Endothelial cell of umbilical vein (primary cell): ENCODE data around the gene CCDC188. TPM values are rescaled to one million over a fixed set of nuclear protein-coding genes. Genes with fewer than 3 reads are reported as not detected.

Experiments used
- BruUV-seq: library from RNA; stranded (reverse); fragments of 400-500 nt; replicated peaks from 2 replicates; lab custom pipeline; 2021; lab: Mats Ljungman, UMichigan
- CTCF ChIA-PET: fragments of 300-600, 350-600 bp; sonication (Branson Sonifier 250); formaldehyde crosslinking; loops from one replicate; lab custom pipeline; 2021; ENCODE audit warnings: antibody characterized with exemption, inconsistent platforms; lab: Charles Lee
- POLR2A ChIA-PET: fragments of 300-600, 350-600 bp; sonication (Branson Sonifier 250); formaldehyde crosslinking; loops from one replicate; lab custom pipeline; 2021; ENCODE audit warnings: antibody characterized with exemption, inconsistent platforms; lab: Charles Lee
- DNase-seq: peaks from one replicate; pipeline ENCODE4 v3.0.0-alpha.2; 2011; ENCODE audit warnings: low read depth, low spot score
- FAIRE-seq: peaks from 2 replicates; lab custom pipeline; 2011; peaks lifted over from hg19 to GRCh38; lab: Jason Lieb, UNC
- H2AFZ ChIP-seq: 2 replicates; pipeline ENCODE4 v1.6.0; 2012; ENCODE audit warnings: low read depth, low read length, control low read depth, inconsistent platforms
- H3K27ac ChIP-seq: 2 replicates; pipeline ENCODE4 v1.5.1; 2011; ENCODE audit warnings: low read depth, mild to moderate bottlenecking, control low read depth, low read length, moderate library complexity; ENCODE audit not compliant: insufficient read depth
- H3K27me3 ChIP-seq, 2 experiments: 2 replicates each; pipeline versions ENCODE4 v1.6.0 to v1.6.1; 2011; ENCODE audit warnings: low read length in 2 of 2, mixed read lengths in 1 of 2; ENCODE audit not compliant: control insufficient read depth in 2 of 2, insufficient read depth in 2 of 2
- H3K36me3 ChIP-seq, 2 experiments: 2 replicates in 1 of 2; 3 replicates in 1 of 2; pipeline ENCODE4 v1.5.1; 2011; ENCODE audit warnings: low read length in 2 of 2, mild to moderate bottlenecking in 1 of 2, moderate library complexity in 1 of 2; ENCODE audit not compliant: control insufficient read depth in 2 of 2, insufficient read depth in 2 of 2; ENCODE audit errors: extremely low read depth in 1 of 2
- H3K4me1 ChIP-seq: 3 replicates; pipeline ENCODE4 v1.5.1; 2011; ENCODE audit warnings: mild to moderate bottlenecking, low read length; ENCODE audit not compliant: control insufficient read depth, insufficient read depth; ENCODE audit errors: extremely low read depth
- H3K4me2 ChIP-seq: 2 replicates; pipeline ENCODE4 v1.6.1; 2011; ENCODE audit warnings: low read length, control low read depth, mixed read lengths; ENCODE audit not compliant: insufficient read depth
- H3K4me3 ChIP-seq, 3 experiments: fragments of 200-600 bp in 1 of 3; sonication (generic), shearing (Covaris generic) in 1 of 3; replicated peaks in 1 of 3; 2 replicates each; pipeline ENCODE4 v1.5.1; 2011 to 2016; ENCODE audit warnings: control low read depth in 3 of 3, low read length in 3 of 3, mild to moderate bottlenecking in 2 of 3, inconsistent platforms in 1 of 3, low read depth in 1 of 3, moderate library complexity in 1 of 3; ENCODE audit not compliant: insufficient read depth in 1 of 3
- H3K79me2 ChIP-seq: 2 replicates; pipeline ENCODE4 v1.6.0; 2012; ENCODE audit warnings: low read length, inconsistent platforms; ENCODE audit not compliant: control insufficient read depth, insufficient read depth
- H3K9ac ChIP-seq: replicated peaks from 2 replicates; pipeline ENCODE3; 2011; ENCODE audit warnings: low read length, control low read depth; ENCODE audit not compliant: insufficient read depth; ENCODE audit errors: extremely low read depth
- H3K9me1 ChIP-seq: replicated peaks from 3 replicates; pipeline ENCODE4 v1.6.0; 2011; ENCODE audit warnings: mild to moderate bottlenecking, low read length; ENCODE audit not compliant: control insufficient read depth, insufficient read depth; ENCODE audit errors: extremely low read depth
- H3K9me3 ChIP-seq: replicated peaks from 2 replicates; pipeline ENCODE4 v1.5.1; 2012; ENCODE audit warnings: low read length, inconsistent platforms; ENCODE audit not compliant: control insufficient read depth, insufficient read depth
- H4K20me1 ChIP-seq: replicated peaks from 2 replicates; pipeline ENCODE3; 2011; ENCODE audit warnings: mild to moderate bottlenecking, low read length; ENCODE audit not compliant: control insufficient read depth, insufficient read depth; ENCODE audit errors: extremely low read depth
- CTCF ChIP-seq, 2 donors: IDR thresholded peaks; 1 replicate in 1 of 2; 2 replicates in 1 of 2; pipeline ENCODE4 v1.5.1; 2011; ENCODE audit warnings: low read length in 2 of 2, mild to moderate bottlenecking in 2 of 2, moderate library complexity in 2 of 2, control low read depth in 1 of 2, inconsistent platforms in 1 of 2, low read depth in 1 of 2; ENCODE audit not compliant: insufficient read depth in 1 of 2; ENCODE audit errors: extremely low read depth in 1 of 2
- FOS ChIP-seq: IDR thresholded peaks from 2 replicates; pipeline ENCODE4 v1.6.1; 2011; ENCODE audit warnings: mild to moderate bottlenecking, low read length, moderate library complexity, borderline replicate concordance; ENCODE audit not compliant: insufficient read depth
- GATA2 ChIP-seq: IDR thresholded peaks from 2 replicates; pipeline ENCODE4 v1.7.0; 2011; ENCODE audit warnings: low read depth, mild to moderate bottlenecking, moderate library complexity, mixed read lengths, low read length; ENCODE audit not compliant: insufficient read length, insufficient read depth
- JUN ChIP-seq: IDR thresholded peaks from 2 replicates; pipeline ENCODE4 v1.6.1; 2011; ENCODE audit warnings: borderline replicate concordance, low read depth; ENCODE audit not compliant: insufficient read length, insufficient read depth
- MAX ChIP-seq: IDR thresholded peaks from 2 replicates; pipeline ENCODE4 v1.6.1; 2011; ENCODE audit not compliant: insufficient read depth, insufficient read length
- MYC ChIP-seq: IDR thresholded peaks from one replicate; pipeline ENCODE4 v1.6.1; 2011; ENCODE audit warnings: mild to moderate bottlenecking, low read depth, low read length
- POLR2AphosphoS5 ChIP-seq: IDR thresholded peaks from 2 replicates; pipeline ENCODE4 v1.6.1; 2012; ENCODE audit warnings: low read depth, mild to moderate bottlenecking, control low read depth, low read length, moderate library complexity; ENCODE audit not compliant: insufficient read depth
- dilution Hi-C: fragments of 300-500 bp; cut with MboI; formaldehyde crosslinking; loops from one replicate; pipeline ENCODE4 v1.15.0; 2019; ENCODE audit warnings: low sequenced_read_pairs; ENCODE audit not compliant: extremely low pct_ligation_motif_present
- intact Hi-C: fragments of 100-400 bp; cut with micrococcal nuclease; formaldehyde crosslinking; loops from one replicate; pipeline ENCODE4 v1.10.0; 2022
- polyA plus RNA-seq, 4 experiments: library from polyadenylated mRNA; depleted of rRNA in 3 of 4; stranded (reverse) in 3 of 4; unstranded in 1 of 4; fragments of >200 nt; gene quantifications; 2 replicates each; pipeline versions ENCODE4 v1.2.1 to v1.2.3, GENCODE V29; 2011 to 2012; ENCODE audit warnings: missing spikeins in 1 of 4
- total RNA-seq: library from RNA; stranded (reverse); gene quantifications from 2 replicates; pipeline ENCODE4 v1.2.3, GENCODE V29; 2021

Gene CCDC188
- total and polyA plus RNA-seq, 2 donors (not counting 3 experiments of a cell fraction or from before 2014, with no cell fraction given) = 9.4 to 9.8 TPM

- H3K4me2 ChIP-seq = no peak overlapping the region
- no peak overlapping the region for H3K9ac ChIP-seq
- H3K27me3 ChIP-seq = no peaks in the 10 kb centered on the region
- H2AFZ ChIP-seq = no peak overlapping the region
- dilution Hi-C loops (no loop called here), intact Hi-C loops (no loop called here)
- BruUV-seq = no TSS peak
- no peaks in the 10 kb centered on the region for H3K9me1 ChIP-seq
- H3K4me3 ChIP-seq = no peak overlapping the region
- DNase-seq (no peak), FAIRE-seq (no peak)
- H3K27ac ChIP-seq = no peak overlapping the region
- H3K9me3 ChIP-seq = no peaks in the 10 kb centered on the region
- no peaks in the 10 kb centered on the region for H4K20me1 ChIP-seq
- no peaks in the 10 kb centered on the region for H3K4me1 ChIP-seq
- no peak for TF ChIP-seq GATA2
- TF ChIP-seq MYC = no peak
- TF ChIP-seq MAX = no peak
- TF ChIP-seq CTCF (IDR thresholded peaks at IDR 0.05; ENCODE audit: extremely low read depth in 1 of 2, insufficient read depth in 1 of 2, low read depth in 1 of 2, low read length in 2 of 2) = no peak
- TF ChIP-seq POLR2AphosphoS5 = no peak
- TF ChIP-seq JUN = no peak
- no peak for TF ChIP-seq FOS
- H3K36me3 ChIP-seq = no peaks in the 10 kb centered on the region
- ChIA-PET CTCF (no interaction called here), POLR2A (no interaction called here)
- H3K79me2 ChIP-seq = no peaks in the 10 kb centered on the region
Observed at GRCh38 chr22:20173772-20174171, 22.9 kb upstream of the CCDC188 start.
